ENCODE measurements around the gene CPT1C.

GRCh38 chr19:49690079-49690655 lies 749 bp upstream of the CPT1C start:
- TF ChIP-seq CTCF (IDR thresholded peaks at IDR 0.05; ENCODE audit: low read depth, low read length, missing input control): no peak
- TF ChIP-seq JUND (IDR thresholded peaks at IDR 0.05): no peak
- no peak for TF ChIP-seq YY1 (IDR thresholded peaks at IDR 0.05)
- no peak for TF ChIP-seq FOXA1 (IDR thresholded peaks at IDR 0.05)
- no peak for TF ChIP-seq SP1 (IDR thresholded peaks at IDR 0.05)
- TF ChIP-seq, protein P1, sequence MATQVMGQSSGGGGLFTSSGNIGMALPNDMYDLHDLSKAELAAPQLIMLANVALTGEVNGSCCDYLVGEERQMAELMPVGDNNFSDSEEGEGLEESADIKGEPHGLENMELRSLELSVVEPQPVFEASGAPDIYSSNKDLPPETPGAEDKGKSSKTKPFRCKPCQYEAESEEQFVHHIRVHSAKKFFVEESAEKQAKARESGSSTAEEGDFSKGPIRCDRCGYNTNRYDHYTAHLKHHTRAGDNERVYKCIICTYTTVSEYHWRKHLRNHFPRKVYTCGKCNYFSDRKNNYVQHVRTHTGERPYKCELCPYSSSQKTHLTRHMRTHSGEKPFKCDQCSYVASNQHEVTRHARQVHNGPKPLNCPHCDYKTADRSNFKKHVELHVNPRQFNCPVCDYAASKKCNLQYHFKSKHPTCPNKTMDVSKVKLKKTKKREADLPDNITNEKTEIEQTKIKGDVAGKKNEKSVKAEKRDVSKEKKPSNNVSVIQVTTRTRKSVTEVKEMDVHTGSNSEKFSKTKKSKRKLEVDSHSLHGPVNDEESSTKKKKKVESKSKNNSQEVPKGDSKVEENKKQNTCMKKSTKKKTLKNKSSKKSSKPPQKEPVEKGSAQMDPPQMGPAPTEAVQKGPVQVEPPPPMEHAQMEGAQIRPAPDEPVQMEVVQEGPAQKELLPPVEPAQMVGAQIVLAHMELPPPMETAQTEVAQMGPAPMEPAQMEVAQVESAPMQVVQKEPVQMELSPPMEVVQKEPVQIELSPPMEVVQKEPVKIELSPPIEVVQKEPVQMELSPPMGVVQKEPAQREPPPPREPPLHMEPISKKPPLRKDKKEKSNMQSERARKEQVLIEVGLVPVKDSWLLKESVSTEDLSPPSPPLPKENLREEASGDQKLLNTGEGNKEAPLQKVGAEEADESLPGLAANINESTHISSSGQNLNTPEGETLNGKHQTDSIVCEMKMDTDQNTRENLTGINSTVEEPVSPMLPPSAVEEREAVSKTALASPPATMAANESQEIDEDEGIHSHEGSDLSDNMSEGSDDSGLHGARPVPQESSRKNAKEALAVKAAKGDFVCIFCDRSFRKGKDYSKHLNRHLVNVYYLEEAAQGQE (IDR thresholded peaks at IDR 0.05): no peak
- no peak for TF ChIP-seq GABPA (IDR thresholded peaks at IDR 0.05 in 1 of 2, conservative IDR thresholded peaks at IDR 0.05 in 1 of 2)

Data from liver (tissue), 3 donors.